ENCODE results near the gene NECTIN2. TPM values are rescaled to one million over a fixed set of nuclear protein-coding genes. Genes with fewer than 3 reads are reported as not detected.
"Not testable (repeated sequence)": the region's sequence is repeated elsewhere in the genome, so short reads cannot be mapped to it uniquely, and the experiment has no call there.

Gene NECTIN2
- polyA plus RNA-seq, 3 donors = 150 to 169 (median 157) TPM

DNA sequence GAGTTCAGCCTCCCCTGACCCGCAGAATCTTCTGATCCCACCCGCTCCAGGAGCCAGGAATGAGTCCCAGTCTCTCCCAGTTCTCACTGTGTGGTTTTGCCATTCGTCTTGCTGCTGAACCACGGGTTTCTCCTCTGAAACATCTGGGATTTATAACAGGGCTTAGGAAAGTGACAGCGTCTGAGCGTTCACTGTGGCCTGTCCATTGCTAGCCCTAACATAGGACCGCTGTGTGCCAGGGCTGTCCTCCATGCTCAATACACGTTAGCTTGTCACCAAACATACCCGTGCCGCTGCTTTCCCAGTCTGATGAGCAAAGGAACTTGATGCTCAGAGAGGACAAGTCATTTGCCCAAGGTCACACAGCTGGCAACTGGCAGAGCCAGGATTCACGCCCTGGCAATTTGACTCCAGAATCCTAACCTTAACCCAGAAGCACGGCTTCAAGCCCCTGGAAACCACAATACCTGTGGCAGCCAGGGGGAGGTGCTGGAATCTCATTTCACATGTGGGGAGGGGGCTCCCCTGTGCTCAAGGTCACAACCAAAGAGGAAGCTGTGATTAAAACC lies 58.4 kb downstream of the NECTIN2 start:
- no peak for DNase-seq (ENCODE audit: low read depth in 3 of 3, low spot score in 2 of 3)

DNA sequence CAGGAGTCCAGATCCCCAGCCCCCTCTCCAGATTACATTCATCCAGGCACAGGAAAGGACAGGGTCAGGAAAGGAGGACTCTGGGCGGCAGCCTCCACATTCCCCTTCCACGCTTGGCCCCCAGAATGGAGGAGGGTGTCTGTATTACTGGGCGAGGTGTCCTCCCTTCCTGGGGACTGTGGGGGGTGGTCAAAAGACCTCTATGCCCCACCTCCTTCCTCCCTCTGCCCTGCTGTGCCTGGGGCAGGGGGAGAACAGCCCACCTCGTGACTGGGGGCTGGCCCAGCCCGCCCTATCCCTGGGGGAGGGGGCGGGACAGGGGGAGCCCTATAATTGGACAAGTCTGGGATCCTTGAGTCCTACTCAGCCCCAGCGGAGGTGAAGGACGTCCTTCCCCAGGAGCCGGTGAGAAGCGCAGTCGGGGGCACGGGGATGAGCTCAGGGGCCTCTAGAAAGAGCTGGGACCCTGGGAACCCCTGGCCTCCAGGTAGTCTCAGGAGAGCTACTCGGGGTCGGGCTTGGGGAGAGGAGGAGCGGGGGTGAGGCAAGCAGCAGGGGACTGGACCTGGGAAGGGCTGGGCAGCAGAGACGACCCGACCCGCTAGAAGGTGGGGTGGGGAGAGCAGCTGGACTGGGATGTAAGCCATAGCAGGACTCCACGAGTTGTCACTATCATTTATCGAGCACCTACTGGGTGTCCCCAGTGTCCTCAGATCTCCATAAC lies 59.5 kb downstream of the NECTIN2 start, which contains the start of gene APOE:
TSS of gene APOE (plus strand) at position 360 of the 724 bp plus-strand sequence. CDS start 829 bp downstream, outside the sequence.
- DNase-seq (ENCODE audit: low read depth in 3 of 3, low spot score in 2 of 3) = no peak

DNA sequence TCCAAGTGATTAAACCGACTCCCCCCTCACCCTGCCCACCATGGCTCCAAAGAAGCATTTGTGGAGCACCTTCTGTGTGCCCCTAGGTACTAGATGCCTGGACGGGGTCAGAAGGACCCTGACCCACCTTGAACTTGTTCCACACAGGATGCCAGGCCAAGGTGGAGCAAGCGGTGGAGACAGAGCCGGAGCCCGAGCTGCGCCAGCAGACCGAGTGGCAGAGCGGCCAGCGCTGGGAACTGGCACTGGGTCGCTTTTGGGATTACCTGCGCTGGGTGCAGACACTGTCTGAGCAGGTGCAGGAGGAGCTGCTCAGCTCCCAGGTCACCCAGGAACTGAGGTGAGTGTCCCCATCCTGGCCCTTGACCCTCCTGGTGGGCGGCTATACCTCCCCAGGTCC lies 61.5 kb downstream of the NECTIN2 start:
- DNase-seq (ENCODE audit: low read depth in 3 of 3, low spot score in 2 of 3) = no peak

DNA sequence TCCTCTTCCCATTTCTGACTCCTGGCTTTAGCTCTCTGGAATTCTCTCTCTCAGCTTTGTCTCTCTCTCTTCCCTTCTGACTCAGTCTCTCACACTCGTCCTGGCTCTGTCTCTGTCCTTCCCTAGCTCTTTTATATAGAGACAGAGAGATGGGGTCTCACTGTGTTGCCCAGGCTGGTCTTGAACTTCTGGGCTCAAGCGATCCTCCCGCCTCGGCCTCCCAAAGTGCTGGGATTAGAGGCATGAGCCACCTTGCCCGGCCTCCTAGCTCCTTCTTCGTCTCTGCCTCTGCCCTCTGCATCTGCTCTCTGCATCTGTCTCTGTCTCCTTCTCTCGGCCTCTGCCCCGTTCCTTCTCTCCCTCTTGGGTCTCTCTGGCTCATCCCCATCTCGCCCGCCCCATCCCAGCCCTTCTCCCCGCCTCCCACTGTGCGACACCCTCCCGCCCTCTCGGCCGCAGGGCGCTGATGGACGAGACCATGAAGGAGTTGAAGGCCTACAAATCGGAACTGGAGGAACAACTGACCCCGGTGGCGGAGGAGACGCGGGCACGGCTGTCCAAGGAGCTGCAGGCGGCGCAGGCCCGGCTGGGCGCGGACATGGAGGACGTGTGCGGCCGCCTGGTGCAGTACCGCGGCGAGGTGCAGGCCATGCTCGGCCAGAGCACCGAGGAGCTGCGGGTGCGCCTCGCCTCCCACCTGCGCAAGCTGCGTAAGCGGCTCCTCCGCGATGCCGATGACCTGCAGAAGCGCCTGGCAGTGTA lies 62.2 kb downstream of the NECTIN2 start:
- DNase-seq (ENCODE audit: low read depth in 3 of 3, low spot score in 2 of 3) = no peak

DNA sequence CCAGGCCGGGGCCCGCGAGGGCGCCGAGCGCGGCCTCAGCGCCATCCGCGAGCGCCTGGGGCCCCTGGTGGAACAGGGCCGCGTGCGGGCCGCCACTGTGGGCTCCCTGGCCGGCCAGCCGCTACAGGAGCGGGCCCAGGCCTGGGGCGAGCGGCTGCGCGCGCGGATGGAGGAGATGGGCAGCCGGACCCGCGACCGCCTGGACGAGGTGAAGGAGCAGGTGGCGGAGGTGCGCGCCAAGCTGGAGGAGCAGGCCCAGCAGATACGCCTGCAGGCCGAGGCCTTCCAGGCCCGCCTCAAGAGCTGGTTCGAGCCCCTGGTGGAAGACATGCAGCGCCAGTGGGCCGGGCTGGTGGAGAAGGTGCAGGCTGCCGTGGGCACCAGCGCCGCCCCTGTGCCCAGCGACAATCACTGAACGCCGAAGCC lies 62.8 kb downstream of the NECTIN2 start:
- no peak for DNase-seq (ENCODE audit: low read depth in 3 of 3, low spot score in 2 of 3)

DNA sequence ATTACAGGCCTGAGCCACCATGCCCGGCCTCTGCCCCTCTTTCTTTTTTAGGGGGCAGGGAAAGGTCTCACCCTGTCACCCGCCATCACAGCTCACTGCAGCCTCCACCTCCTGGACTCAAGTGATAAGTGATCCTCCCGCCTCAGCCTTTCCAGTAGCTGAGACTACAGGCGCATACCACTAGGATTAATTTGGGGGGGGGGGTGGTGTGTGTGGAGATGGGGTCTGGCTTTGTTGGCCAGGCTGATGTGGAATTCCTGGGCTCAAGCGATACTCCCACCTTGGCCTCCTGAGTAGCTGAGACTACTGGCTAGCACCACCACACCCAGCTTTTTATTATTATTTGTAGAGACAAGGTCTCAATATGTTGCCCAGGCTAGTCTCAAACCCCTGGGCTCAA lies 63.7 kb downstream of the NECTIN2 start:
- no peak for DNase-seq (ENCODE audit: low read depth in 3 of 3, low spot score in 2 of 3)

DNA sequence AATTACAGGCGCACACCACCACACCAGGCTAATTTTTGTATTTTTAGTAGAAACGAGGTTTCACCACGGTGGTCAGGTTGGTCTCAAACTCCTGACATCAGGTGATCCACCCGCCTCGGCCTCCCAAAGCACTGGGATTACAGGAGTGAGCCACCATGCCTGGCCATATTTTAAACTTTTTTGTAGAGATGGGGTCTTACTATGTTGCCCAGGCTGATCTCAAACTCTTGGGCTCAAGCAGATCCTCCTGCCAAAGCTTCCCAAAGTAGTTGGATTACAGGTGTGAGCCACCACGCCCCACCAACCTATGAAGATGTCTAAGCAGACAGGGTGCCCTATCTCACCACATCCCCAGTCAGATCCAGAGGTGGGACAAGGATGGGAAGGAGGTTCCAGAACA lies 65.8 kb downstream of the NECTIN2 start:
- DNase-seq (ENCODE audit: low read depth in 3 of 3, low spot score in 2 of 3) = not testable (repeated sequence)

DNA sequence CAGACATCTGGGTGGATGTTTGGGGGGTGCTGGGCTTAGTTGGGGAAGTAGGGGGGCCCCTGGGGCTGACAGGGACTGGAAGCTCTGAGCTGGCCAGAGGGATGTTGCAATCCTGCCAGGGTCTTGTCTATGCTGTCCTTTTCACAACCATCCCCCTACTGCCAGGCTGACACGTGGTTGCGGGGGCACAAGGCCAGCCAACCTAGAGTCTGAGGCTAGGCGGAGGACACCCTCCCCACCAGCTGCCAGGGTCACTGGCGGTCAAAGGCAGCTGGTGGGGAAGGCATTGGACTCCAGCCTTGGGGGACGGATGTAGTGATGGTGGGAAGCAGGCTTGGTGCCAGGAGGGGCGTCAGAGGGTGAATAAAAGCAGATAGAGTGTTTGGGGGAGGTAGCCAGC lies 66.8 kb downstream of the NECTIN2 start:
- no peak for DNase-seq (ENCODE audit: low read depth in 3 of 3, low spot score in 2 of 3)

DNA sequence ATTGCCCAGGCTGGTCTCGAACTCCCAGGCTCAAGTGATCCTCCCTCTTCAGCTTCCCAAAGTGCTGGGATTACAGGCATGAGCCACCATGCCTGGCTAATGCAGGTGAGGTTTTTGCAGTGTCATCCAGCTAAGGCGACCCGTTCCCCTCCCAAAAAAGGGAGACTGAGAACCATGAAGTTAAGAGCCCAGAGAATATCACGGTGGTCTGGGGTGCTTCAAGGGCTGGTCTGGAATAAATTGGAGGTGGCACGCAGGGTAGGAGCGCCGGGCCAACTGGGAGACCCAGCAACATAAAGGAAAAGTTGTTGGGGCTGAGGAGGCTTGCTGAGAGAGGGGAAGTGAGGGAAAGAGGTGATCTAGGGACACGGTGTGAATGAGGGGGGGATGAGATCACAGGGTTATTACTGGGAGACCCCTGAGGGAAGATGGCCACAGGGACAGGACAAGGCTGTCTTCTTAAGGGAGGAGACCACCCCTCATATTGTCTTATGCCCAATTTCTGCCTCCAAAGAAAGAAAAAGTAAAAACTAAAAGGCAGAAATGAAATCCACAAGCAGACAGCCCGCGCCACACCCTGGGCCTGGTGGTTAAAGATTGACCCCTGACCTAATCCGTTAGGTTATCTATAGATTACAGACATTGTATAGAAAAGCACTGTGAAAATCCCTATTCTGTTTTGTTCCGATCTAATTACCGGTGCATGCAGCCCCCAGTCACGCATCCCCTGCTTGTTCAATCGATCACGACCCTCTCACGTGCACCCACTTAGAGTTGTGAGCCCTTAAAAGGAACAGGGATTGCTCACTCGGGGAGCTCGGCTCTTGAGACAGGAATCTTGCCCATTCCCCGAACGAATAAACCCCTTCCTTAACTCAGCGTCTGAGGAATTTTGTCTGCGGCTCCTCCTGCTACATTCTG lies 67.7 kb downstream of the NECTIN2 start:
- not testable (repeated sequence) for DNase-seq (ENCODE audit: low read depth in 3 of 3, low spot score in 2 of 3)

DNA sequence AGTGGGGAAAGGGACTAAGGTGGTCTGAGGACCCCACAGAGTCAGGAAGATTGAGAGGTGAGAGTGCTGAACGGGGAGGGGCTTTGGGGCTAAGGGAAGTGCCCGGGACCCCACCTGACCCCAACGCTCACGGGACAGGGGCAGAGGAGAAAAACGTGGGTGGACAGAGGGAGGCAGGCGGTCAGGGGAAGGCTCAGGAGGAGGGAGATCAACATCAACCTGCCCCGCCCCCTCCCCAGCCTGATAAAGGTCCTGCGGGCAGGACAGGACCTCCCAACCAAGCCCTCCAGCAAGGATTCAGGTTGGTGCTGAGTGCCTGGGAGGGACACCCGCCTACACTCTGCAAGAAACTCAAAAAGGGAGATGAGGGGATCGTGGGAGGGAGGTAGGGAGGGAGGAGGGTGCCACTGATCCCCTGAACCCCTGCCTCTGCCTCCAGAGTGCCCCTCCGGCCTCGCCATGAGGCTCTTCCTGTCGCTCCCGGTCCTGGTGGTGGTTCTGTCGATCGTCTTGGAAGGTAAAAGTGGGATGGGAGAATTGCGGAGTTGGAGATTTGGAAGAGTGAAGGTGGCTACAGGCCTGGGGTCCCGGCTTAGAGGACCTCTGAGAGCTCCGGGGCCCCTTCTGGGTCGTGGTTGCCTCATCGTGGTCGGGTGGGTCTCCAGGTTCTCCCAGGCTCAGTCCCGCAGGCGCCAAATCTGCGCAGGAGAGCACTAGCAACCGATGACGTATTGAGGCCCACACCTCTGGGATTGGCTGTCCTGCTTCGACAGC lies 68.5 kb downstream of the NECTIN2 start, which contains the start of gene APOC1:
TSS of gene APOC1 (plus strand) at position 176 of the 774 bp plus-strand sequence. CDS start at position 460, 284 bp downstream.
- peak; percentile 75 to 90 (median 89) for DNase-seq (ENCODE audit: low read depth in 3 of 3, low spot score in 2 of 3)

DNA sequence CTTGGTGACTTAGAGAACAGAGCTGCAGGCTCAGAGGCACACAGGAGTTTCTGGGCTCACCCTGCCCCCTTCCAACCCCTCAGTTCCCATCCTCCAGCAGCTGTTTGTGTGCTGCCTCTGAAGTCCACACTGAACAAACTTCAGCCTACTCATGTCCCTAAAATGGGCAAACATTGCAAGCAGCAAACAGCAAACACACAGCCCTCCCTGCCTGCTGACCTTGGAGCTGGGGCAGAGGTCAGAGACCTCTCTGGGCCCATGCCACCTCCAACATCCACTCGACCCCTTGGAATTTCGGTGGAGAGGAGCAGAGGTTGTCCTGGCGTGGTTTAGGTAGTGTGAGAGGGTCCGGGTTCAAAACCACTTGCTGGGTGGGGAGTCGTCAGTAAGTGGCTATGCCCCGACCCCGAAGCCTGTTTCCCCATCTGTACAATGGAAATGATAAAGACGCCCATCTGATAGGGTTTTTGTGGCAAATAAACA lies 78.2 kb downstream of the NECTIN2 start:
- DNase-seq (ENCODE audit: low read depth in 3 of 3, low spot score in 2 of 3) = no peak

DNA sequence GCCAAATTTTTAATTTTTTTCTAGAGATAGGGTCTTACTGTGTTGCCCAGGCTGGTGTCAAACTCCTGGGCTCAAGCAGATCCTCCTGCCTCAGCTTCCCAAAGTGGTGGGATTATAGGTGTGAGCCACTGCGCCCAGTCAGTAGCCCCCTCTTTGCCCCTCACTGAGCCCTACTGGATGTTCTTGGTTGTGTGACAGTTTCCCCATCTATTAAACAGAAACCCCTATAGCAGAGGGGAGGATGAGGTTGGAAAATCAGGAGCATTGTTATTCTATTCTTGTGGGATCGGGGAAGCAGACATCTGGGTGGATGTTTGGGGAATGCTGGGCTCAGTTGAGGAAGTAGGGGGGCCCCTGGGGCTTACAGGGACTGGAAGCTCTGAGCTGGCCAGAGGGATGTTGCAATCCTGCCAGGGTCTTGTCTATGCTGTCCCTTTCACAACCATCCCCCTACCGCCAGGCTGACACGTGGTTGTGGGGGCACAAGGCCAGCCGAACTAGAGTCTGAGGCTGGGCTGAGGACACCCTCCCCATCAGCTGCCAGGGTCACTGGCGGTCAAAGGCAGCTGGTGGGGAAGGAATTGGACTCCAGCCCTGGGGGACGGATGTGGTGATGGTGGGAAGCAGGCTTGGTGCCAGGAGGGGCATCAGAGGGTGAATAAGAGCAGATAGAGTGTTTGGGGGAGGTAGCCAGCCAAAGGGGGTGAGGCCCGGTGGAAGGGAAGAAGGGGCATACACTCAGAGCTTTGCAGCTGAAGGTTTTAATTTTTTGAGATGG lies 79.2 kb downstream of the NECTIN2 start:
- no peak for DNase-seq (ENCODE audit: low read depth in 3 of 3, low spot score in 2 of 3)

DNA sequence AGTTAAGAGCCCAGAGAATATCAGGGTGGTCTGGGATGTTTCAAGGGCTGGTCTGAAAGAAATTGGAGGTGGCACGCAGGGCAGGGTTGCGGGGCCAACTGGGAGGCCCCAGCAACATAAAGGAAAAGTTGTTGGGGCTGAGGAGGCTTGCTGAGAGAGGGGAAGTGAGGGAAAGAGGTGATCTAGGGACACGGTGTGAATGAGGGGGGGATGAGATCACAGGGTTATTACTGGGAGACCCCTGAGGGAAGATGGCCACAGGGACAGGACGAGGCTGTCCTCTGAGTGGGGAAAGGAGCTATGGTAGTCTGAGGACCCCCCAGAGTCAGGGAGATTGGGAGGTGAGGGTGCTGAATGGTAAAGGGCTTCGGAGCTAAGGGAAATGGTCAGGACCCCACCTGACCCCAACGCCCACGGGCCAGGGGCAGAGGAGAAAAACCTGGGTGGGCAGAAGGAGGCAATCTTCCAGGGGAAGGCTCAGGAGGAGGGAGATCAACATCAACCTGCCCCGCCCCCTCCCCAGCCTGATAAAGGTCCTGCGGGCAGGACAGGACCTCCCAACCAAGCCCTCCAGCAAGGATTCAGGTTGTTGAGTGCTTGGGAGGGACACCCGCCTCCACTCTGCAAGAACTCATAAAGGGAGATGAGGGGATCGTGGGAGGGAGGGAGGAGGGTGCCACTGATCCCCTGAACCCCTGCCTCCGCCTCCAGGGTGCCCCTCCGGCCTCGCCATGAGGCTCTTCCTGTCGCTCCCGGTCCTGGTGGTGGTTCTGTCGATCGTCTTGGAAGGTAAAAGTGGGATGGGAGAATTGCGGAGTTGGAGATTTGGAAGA lies 80.4 kb downstream of the NECTIN2 start:
- not testable (repeated sequence) for DNase-seq (ENCODE audit: low read depth in 3 of 3, low spot score in 2 of 3)

DNA sequence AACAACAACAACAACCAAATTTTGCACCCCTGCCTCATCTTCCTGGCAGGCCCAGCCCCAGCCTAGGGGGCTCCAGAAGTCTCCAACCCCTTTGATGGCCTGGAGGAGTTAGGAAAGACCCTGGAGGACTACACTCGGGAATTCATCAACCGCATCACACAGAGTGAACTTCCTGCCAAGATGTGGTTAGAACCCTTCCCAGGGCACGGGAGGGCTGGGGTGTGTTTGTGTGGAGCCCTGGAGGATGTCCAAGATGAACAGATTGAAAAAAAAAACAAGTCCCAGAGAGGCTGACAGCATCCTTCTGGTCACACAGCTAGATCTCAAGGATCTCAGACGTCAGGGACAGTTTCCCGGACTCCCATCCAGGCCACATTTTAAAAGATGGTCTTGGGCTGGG lies 81.6 kb downstream of the NECTIN2 start:
- DNase-seq (ENCODE audit: low read depth in 3 of 3, low spot score in 2 of 3) = no peak

DNA sequence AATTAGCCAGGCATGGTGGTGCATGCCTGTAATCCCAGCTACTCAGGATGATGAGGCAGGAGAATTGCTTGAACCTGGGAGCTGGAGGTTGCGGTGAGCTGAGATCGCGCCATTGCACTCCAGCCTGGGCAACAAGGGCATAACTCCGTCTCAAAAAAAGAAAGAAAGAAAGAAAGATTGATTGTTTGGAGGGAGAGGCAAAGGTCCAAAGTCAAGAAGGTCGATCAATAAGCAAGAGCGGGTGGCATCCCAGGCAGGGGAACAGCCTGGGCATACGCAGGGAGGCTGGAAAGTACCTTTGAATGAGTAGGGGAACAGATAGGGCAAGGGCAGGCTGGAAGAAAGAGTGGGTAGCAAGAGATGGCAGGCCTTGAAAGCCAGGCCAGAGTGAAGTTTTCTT lies 84.0 kb downstream of the NECTIN2 start:
- no peak for DNase-seq (ENCODE audit: low read depth in 3 of 3, low spot score in 2 of 3)

DNA sequence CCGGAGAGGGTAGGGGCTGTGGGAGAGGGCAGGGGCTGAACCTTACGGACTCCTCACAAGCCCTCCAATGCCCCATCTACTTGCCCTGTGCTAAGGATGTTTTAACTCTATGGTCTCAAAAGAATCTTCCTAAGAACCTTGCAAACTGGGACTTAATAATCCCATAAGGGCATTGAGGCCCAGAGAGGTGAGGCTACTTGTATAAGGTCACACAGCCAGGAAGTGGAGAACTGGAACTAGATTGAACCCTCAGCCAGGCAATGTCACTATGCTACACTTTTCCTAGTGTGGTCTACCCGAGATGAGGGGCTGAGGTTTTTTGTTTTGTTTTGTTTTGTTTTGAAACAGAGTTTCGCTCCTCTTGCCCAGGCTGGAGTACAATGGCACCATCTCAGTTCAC lies 85.4 kb downstream of the NECTIN2 start:
- no peak for DNase-seq (ENCODE audit: low read depth in 3 of 3, low spot score in 2 of 3)
